Naive thymus-derived CD4-positive, alpha-beta T cell (primary cell): ENCODE data around the gene MCTP2. TPM values are rescaled to one million over a fixed set of nuclear protein-coding genes. Genes with fewer than 3 reads are reported as not detected.

Experiments used
- ATAC-seq: fragments of 150-1000 bp; cut with Tn5 transposase; 2 replicates; pipeline ENCODE4 v1.10.0; 2021; ENCODE audit warnings: mild to moderate bottlenecking, moderate library complexity
- CTCF ChIA-PET: fragments of 350-600 bp; sonication (Branson Sonifier 250); formaldehyde crosslinking; loops from one replicate; lab custom pipeline; 2021; ENCODE audit warnings: antibody characterized with exemption; lab: Charles Lee
- POLR2A ChIA-PET: fragments of 350-600 bp; sonication (Branson Sonifier 250); formaldehyde crosslinking; loops from one replicate; lab custom pipeline; 2021; ENCODE audit warnings: antibody characterized with exemption, inconsistent platforms; lab: Charles Lee
- DNase-seq, 9 donors: peaks; one replicate each; pipeline versions ENCODE4 v3.0.0 to v3.0.0-alpha.2; 2020 to 2022; ENCODE audit warnings: mixed read lengths in 1 of 9
- H3K27ac ChIP-seq: one replicate; pipeline ENCODE4 v1.7.0; 2013; ENCODE audit warnings: mild to moderate bottlenecking, low read depth, low read length, moderate library complexity
- H3K27me3 ChIP-seq, 2 donors: one replicate each; pipeline ENCODE4 v1.7.0; 2013; ENCODE audit warnings: low read length in 2 of 2, mild to moderate bottlenecking in 2 of 2, moderate library complexity in 2 of 2; ENCODE audit not compliant: control insufficient read depth in 2 of 2, insufficient read depth in 2 of 2
- H3K36me3 ChIP-seq, 3 experiments: 1 replicate in 2 of 3; 2 replicates in 1 of 3; pipeline ENCODE4 v1.7.0; 2013; ENCODE audit warnings: low read length in 3 of 3, mild to moderate bottlenecking in 3 of 3, moderate library complexity in 1 of 3; ENCODE audit not compliant: insufficient read depth in 3 of 3, control insufficient read depth in 2 of 3
- H3K4me1 ChIP-seq, 2 donors: one replicate each; pipeline ENCODE4 v1.7.0; 2013; ENCODE audit warnings: low read length in 2 of 2, mild to moderate bottlenecking in 2 of 2, moderate library complexity in 1 of 2; ENCODE audit not compliant: control insufficient read depth in 2 of 2, insufficient read depth in 2 of 2
- H3K4me3 ChIP-seq: 2 replicates; pipeline ENCODE4 v1.7.0; 2013; ENCODE audit warnings: mild to moderate bottlenecking, low read length
- H3K9me3 ChIP-seq, 3 experiments: 1 replicate in 2 of 3; 2 replicates in 1 of 3; pipeline ENCODE4 v1.7.0; 2013; ENCODE audit warnings: low read length in 3 of 3; ENCODE audit not compliant: control insufficient read depth in 2 of 3
- H3K27ac Mint-ChIP-seq, 9 donors: one replicate each; pipeline ENCODE4 v1.8.0; 2020 to 2022; ENCODE audit warnings: mixed read lengths in 9 of 9, mild to moderate bottlenecking in 8 of 9, moderate library complexity in 5 of 9, inconsistent platforms in 2 of 9
- H3K27me3 Mint-ChIP-seq, 5 donors: one replicate each; pipeline ENCODE4 v1.8.0; 2021 to 2022; ENCODE audit warnings: mixed read lengths in 5 of 5, mild to moderate bottlenecking in 1 of 5
- H3K36me3 Mint-ChIP-seq, 5 donors: one replicate each; pipeline ENCODE4 v1.8.0; 2020 to 2022; ENCODE audit warnings: mixed read lengths in 5 of 5, mild to moderate bottlenecking in 3 of 5, inconsistent platforms in 1 of 5
- H3K4me1 Mint-ChIP-seq, 7 donors: one replicate each; pipeline ENCODE4 v1.8.0; 2020 to 2022; ENCODE audit warnings: mixed read lengths in 7 of 7, mild to moderate bottlenecking in 3 of 7, inconsistent platforms in 1 of 7
- H3K4me3 Mint-ChIP-seq, 10 donors: one replicate each; pipeline ENCODE4 v1.8.0; 2020 to 2022; ENCODE audit warnings: mild to moderate bottlenecking in 10 of 10, mixed read lengths in 10 of 10, moderate library complexity in 6 of 10, inconsistent platforms in 2 of 10
- H3K9me3 Mint-ChIP-seq, 11 donors: one replicate each; pipeline ENCODE4 v1.8.0; 2020 to 2022; ENCODE audit warnings: mixed read lengths in 11 of 11, mild to moderate bottlenecking in 4 of 11, inconsistent platforms in 1 of 11, moderate library complexity in 1 of 11
- intact Hi-C, 2 donors: fragments of 100-400 bp; cut with micrococcal nuclease; formaldehyde crosslinking; loops; one replicate each; pipeline ENCODE4 v1.15.1; 2023
- polyA plus RNA-seq, 2 donors: library from polyadenylated mRNA; unstranded; fragments of 300-500 nt; fragmentation: Illumina TruSeq; gene quantifications; one replicate each; pipeline ENCODE4 v1.2.3, GENCODE V29; 2021
- total RNA-seq, 6 experiments: library from RNA in 5 of 6; stranded (reverse) in 5 of 6; gene quantifications; 1 replicate in 5 of 6; 2 replicates in 1 of 6; pipeline ENCODE4 v1.2.3 and lab custom pipeline; 2021 to 2026

Gene MCTP2
- total and polyA plus RNA-seq, 7 experiments from 2014 or later: 1.9 to 44.5 (median 17.0) TPM

- Mint-ChIP-seq H3K4me1 (peaks cover 0 to 9% (median 0%) of the 10 kb centered on the region in 7 donors), H3K27ac (no peak overlapping the region), H3K9me3 (peaks cover 0 to 4% (median 0%) of the 10 kb centered on the region in 11 donors), H3K4me3 (no peak overlapping the region), H3K36me3 (peaks cover 0 to 7% (median 0%) of the 10 kb centered on the region in 5 donors), H3K27me3 (peaks cover 7 to 19% (median 9%) of the 10 kb centered on the region in 5 donors)
- no peak overlapping the region for H3K27ac ChIP-seq
- no peaks in the 10 kb centered on the region for H3K36me3 ChIP-seq
- no peaks in the 10 kb centered on the region for H3K4me1 ChIP-seq
- H3K9me3 ChIP-seq: no peaks in the 10 kb centered on the region
- intact Hi-C loops: no loop called here
- no peak overlapping the region for H3K4me3 ChIP-seq
- ChIA-PET CTCF (no interaction called here), POLR2A (no interaction called here)
- DNase-seq (no peak), ATAC-seq (no peak)
- no peaks in the 10 kb centered on the region for H3K27me3 ChIP-seq
Observed at GRCh38 chr15:94198633-94199032, 32.7 kb upstream of the MCTP2 start.

- intact Hi-C loops: no loop called here
- H3K9me3 Mint-ChIP-seq: peaks cover 0 to 4% (median 0%) of the 10 kb centered on the region in 11 donors
- H3K27me3 ChIP-seq: no peaks in the 10 kb centered on the region
- no peaks in the 10 kb centered on the region for H3K36me3 ChIP-seq
- no peak overlapping the region for H3K27ac Mint-ChIP-seq
- H3K27ac ChIP-seq: no peak overlapping the region
- H3K4me3 ChIP-seq: no peak overlapping the region
- peaks cover 0 to 7% (median 0%) of the 10 kb centered on the region in 5 donors for H3K36me3 Mint-ChIP-seq
- ATAC-seq: no peak
- DNase-seq: no peak
- H3K9me3 ChIP-seq: no peaks in the 10 kb centered on the region
- POLR2A ChIA-PET: interaction anchor here (0.6 kb wide), 1 partner anchor 1233 kb away, joined by 3 read pairs; no protein-coding TSS in a partner anchor
- no peak overlapping the region for H3K4me3 Mint-ChIP-seq
- CTCF ChIA-PET: no interaction called here
- peaks cover 0 to 11% (median 0%) of the 10 kb centered on the region in 7 donors for H3K4me1 Mint-ChIP-seq
- H3K4me1 ChIP-seq: no peaks in the 10 kb centered on the region
- peaks cover 7 to 19% (median 14%) of the 10 kb centered on the region in 5 donors for H3K27me3 Mint-ChIP-seq
Observed at GRCh38 chr15:94199725-94200124, 31.6 kb upstream of the MCTP2 start.

- CTCF ChIA-PET: no interaction called here
- no peak overlapping the region for H3K4me3 Mint-ChIP-seq
Observed at GRCh38 chr15:94203306-94203705, 28.1 kb upstream of the MCTP2 start.

GRCh38 chr15:94205366-94205765 is 26.0 kb upstream of the MCTP2 start:
- H3K9me3 Mint-ChIP-seq: peaks cover 0 to 9% (median 0%) of the 10 kb centered on the region in 11 donors
- Histone ChIP-seq H3K9me3 (no peaks in the 10 kb centered on the region), H3K27me3 (no peaks in the 10 kb centered on the region), H3K4me1 (no peaks in the 10 kb centered on the region), H3K36me3 (no peaks in the 10 kb centered on the region), H3K27ac (no peak overlapping the region), H3K4me3 (no peak overlapping the region)
- peak overlapping the region in 1 of 9 donors; percentile 86 for H3K27ac Mint-ChIP-seq
- intact Hi-C loops: no loop called here
- H3K36me3 Mint-ChIP-seq: peaks cover 0 to 10% (median 0%) of the 10 kb centered on the region in 5 donors
- POLR2A ChIA-PET: no interaction called here
- ATAC-seq (no peak), DNase-seq (peak in 1 of 9 donors; percentile 30)
- peaks cover 2 to 33% (median 23%) of the 10 kb centered on the region in 5 donors for H3K27me3 Mint-ChIP-seq
- CTCF ChIA-PET: no interaction called here
- H3K4me1 Mint-ChIP-seq: peaks cover 6 to 37% (median 12%) of the 10 kb centered on the region in 7 donors
- H3K4me3 Mint-ChIP-seq: peak overlapping the region in 4 of 10 donors; percentile 6 to 79 (median 50)

More at GRCh38 chr15:94203306-94203705, 28.1 kb upstream of the MCTP2 start:
- Histone ChIP-seq H3K4me1 (no peaks in the 10 kb centered on the region), H3K9me3 (no peaks in the 10 kb centered on the region), H3K27me3 (no peaks in the 10 kb centered on the region), H3K4me3 (no peak overlapping the region), H3K36me3 (no peaks in the 10 kb centered on the region), H3K27ac (no peak overlapping the region)
- Mint-ChIP-seq H3K36me3 (peaks cover 0 to 3% (median 0%) of the 10 kb centered on the region in 5 donors), H3K4me1 (peaks cover 6 to 34% (median 12%) of the 10 kb centered on the region in 7 donors), H3K27me3 (peaks cover 8 to 27% (median 21%) of the 10 kb centered on the region in 5 donors), H3K27ac (no peak overlapping the region), H3K9me3 (peaks cover 0 to 2% (median 0%) of the 10 kb centered on the region in 11 donors)
- DNase-seq: no peak
- POLR2A ChIA-PET: no interaction called here
- ATAC-seq: no peak
- intact Hi-C loops: no loop called here

- ATAC-seq (peak; percentile 89), DNase-seq (peak in 2 of 9 donors; percentile 2 to 44)
- H3K36me3 Mint-ChIP-seq: peaks cover 0 to 13% (median 0%) of the 10 kb centered on the region in 5 donors
- Histone ChIP-seq H3K27ac (no peak overlapping the region), H3K4me3 (no peak overlapping the region), H3K9me3 (no peaks in the 10 kb centered on the region), H3K27me3 (no peaks in the 10 kb centered on the region), H3K36me3 (no peaks in the 10 kb centered on the region), H3K4me1 (no peaks in the 10 kb centered on the region)
- peaks cover 0 to 9% (median 0%) of the 10 kb centered on the region in 11 donors for H3K9me3 Mint-ChIP-seq
- peaks cover 10 to 38% (median 31%) of the 10 kb centered on the region in 5 donors for H3K27me3 Mint-ChIP-seq
- H3K4me1 Mint-ChIP-seq: peaks cover 6 to 37% (median 12%) of the 10 kb centered on the region in 7 donors
- H3K4me3 Mint-ChIP-seq: peak overlapping the region in 8 of 10 donors; percentile 4 to 82 (median 41)
- POLR2A ChIA-PET: no interaction called here
- CTCF ChIA-PET: no interaction called here
- peak overlapping the region in 1 of 9 donors; percentile 86 for H3K27ac Mint-ChIP-seq
- intact Hi-C loops: loop anchor here in 1 of 2 donors (1.0 to 2.0 kb wide), 3 partner anchors 23 to 118 kb away; no protein-coding TSS in a partner anchor
Observed at GRCh38 chr15:94206463-94207167, 24.7 kb upstream of the MCTP2 start.

GRCh38 chr15:94212291-94212690 is 19.1 kb upstream of the MCTP2 start:
- ChIA-PET CTCF (no interaction called here), POLR2A (no interaction called here)
- H3K9me3 ChIP-seq: no peaks in the 10 kb centered on the region
- Mint-ChIP-seq H3K4me3 (no peak overlapping the region), H3K36me3 (peaks cover 0 to 28% (median 0%) of the 10 kb centered on the region in 5 donors), H3K27ac (no peak overlapping the region), H3K9me3 (peaks cover 0 to 27% (median 0%) of the 10 kb centered on the region in 11 donors), H3K27me3 (peaks cover 32 to 54% (median 40%) of the 10 kb centered on the region in 5 donors), H3K4me1 (peaks cover 0 to 25% (median 0%) of the 10 kb centered on the region in 7 donors)
- no peak overlapping the region for H3K4me3 ChIP-seq
- intact Hi-C loops: no loop called here
- no peak overlapping the region for H3K27ac ChIP-seq
- H3K36me3 ChIP-seq: no peaks in the 10 kb centered on the region
- peaks cover 0 to 3% of the 10 kb centered on the region in 2 donors for H3K27me3 ChIP-seq
- H3K4me1 ChIP-seq: no peaks in the 10 kb centered on the region
- DNase-seq (no peak), ATAC-seq (no peak)
